ENCODE results near the gene PROSER3.

GRCh38 chr19:35740108-35740422, 17.9 kb upstream of the PROSER3 start:
- TF ChIP-seq CTCF (conservative IDR thresholded peaks at IDR 0.05 in 1 of 2, IDR thresholded peaks at IDR 0.05 in 1 of 2; ENCODE audit: extremely low read depth in 1 of 2, insufficient read depth in 1 of 2, low read depth in 1 of 2, low read length in 2 of 2) (no peak), EZH2 (IDR thresholded peaks at IDR 0.05; ENCODE audit: borderline replicate concordance, low read length) (no peak)

Measured in mammary epithelial cell (primary cell).